Stimulated activated CD8-positive, alpha-beta memory T cell treated with anti-CD3 and anti-CD28 coated beads, Interleukin-7, amount 100 ng/mL, for 48 hours (primary cell): Measurements from ENCODE around the gene LTV1.

ENCODE experiments used
- DNase-seq, 2 donors: peaks; one replicate each; pipeline ENCODE4 v3.0.0-alpha.2; 2020; ENCODE audit warnings: low read depth in 1 of 2; ENCODE audit errors: extremely low read depth in 1 of 2

The LTV1 gene

DNA sequence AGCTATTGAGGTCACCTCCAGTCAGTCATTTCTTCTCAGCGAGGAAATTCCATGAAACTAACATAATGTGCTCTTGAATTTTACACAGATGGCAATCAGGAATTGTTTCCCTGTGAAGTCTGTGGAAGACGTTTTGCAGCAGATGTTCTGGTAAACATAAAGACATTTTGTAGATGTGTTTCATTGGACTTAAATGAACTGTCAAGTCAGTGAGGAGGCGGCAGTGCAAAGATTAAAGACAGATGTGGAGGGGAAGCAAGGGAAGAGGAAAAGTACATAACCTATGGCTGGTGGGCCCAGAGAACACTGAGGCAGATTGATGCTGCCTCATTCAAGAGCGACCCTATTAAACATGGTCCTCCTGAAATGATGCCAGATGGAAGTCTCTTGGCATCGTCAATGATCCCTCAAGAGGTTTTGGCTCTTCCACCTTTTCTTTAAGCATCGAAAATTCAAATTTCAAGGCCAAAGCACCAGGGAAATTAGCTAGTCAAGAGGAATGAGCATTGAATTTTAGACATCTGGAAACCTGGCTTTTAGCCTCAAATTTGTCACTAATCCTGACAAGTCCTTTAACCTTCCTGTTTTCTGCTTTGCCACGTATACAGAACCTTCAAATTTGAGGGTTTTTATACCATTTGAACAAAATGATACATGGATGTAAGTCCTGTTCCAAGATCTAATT is 41.2 kb downstream of the LTV1 start:
- no peak for DNase-seq

GRCh38 chr6:143885116-143885515 is 42.0 kb downstream of the LTV1 start:
- no peak for DNase-seq

DNA sequence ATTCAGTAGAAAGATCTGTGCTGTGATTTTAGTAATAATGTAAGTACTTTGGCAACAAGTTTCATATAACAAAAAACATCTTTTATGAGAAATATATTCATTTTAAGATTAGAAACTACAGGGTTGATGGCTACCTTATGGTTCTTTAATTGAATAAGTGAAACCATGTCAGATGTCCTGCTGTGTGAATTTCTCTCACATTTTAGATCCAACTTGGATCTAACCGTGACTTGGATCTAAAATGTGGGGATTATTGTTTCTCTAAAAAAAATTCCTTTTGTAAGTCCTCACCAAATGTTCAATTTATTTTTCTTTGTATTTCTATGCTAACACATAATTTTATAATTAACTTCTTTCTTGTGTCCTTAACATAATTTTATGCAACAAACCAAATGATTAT is 51.5 kb downstream of the LTV1 start:
- DNase-seq: no peak

DNA sequence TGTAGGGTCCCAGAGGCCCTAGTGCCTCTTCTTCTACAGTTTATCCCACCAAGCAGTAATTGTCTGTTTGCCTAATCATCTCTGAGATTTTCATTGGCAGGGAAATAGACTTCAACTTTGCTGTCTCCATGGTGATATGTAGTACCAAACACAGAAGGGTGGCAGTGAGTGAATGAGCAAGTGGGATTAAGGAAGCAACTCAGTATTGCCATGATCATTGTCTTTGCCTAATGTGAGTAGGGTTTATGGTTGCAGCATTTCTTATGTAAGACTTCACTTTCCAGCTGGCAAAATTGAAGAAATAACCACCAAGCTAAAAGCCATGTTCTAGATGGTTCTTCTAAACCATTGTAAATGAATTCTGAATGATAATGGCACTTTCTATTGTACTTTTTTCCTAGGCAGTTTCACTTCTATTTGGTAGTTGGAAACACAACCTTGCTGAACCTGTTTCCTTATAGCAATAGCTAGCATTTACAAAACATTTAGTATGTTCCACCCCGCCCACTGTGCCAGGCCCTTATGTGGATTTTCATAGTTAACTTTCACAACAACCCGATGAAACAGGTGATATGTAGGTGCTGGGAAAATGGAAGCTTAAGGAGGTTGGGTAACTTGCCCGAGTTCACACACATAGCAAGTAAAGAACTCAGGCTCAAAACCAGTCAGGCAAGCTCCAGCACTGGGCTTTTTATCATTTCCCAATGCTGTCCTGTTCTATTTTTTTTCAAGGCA is 53.2 kb downstream of the LTV1 start:
- no peak for DNase-seq

GRCh38 chr6:143900358-143900757 is 57.2 kb downstream of the LTV1 start:
- no peak for DNase-seq

DNA sequence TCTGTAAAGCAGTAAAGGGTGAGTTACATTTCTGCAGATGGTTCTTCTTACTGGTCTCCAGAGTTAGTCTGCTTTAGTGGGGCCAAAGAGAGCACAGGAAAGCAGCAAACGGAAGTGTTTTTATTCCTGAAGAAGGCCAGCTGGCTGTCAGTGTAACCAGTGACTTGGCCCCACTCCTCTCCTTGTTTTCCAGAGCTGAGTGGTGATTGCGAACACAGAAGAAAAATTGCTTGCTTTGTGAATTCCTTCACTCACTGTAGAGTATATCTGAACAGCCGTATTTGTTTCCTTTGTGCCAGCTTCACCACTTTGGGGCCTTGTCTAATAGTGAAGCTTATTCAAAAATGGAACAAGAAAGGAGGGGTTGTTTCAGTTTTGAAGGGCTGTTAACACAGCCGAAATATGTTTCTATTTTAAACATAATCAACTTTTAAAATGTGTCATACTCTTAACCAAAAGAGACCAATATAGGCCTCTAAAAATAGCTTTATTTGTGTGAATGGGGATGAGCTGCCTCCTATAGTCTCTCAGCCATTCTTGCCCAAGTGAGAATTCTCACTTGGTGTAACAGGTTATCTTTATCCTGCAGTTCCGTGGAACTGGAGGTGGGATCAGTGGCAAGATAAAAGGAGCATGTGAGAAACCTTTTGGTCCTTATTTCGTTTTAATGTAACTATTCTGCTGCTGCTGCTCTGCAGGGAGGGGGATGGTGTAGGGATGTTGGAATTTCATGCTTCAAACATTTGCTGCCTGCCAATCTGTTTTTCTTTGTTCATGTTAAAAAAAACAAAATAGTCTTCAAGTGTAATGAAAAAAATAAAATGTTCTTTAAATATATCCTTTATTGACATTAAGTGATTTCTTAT is 59.0 kb downstream of the LTV1 start:
- no peak for DNase-seq

DNA sequence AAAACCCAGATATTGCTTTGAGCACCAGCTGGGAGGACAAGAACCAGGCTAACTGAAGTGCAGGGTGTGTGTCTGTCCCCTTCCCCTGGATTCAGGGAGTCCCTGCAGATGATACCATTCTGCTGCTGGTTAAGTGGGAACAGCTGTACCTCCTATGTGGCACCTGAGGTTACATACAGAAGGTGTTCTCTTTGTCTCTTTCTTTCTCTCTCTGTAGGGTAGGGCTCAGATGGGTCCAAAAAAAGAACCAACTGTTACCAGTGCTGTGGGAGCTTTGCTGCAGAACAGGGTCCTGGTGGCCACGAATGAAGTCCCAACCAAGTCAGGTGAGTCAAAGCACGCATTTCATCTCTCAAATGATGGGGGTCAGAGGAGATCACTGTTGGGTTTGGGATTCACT is 59.7 kb downstream of the LTV1 start:
- no peak for DNase-seq

DNA sequence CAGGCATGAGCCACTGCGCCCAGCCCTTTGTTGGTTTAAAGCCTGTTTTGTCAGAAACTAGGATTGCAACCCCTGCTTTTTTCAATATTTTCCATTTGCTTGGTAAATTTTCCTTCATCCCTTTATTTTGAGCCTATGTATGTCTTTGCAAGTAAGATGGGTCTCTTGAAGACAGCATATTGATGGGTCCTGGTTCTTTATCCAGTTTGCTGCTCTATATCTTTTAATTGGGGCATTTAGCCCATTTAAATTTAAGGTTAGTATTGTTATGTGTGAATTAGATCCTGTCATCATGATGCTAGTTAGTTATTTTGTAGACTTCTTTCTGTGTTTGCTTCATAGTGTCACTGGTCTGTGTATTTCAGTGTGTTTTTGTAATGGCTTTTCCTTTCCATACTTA is 67.9 kb downstream of the LTV1 start:
- no peak for DNase-seq

- DNase-seq: no peak
Measured at GRCh38 chr6:143912671-143913070, 69.5 kb downstream of the LTV1 start.
